Measurements from ENCODE around the gene FAF1. TPM values are rescaled to one million over a fixed set of nuclear protein-coding genes. Genes with fewer than 3 reads are reported as not detected.

FAF1 gene
- total RNA-seq, 2 experiments from 2014 or later = 43.5 to 44.0 TPM

- H3K4me1 Mint-ChIP-seq (ENCODE audit: low read depth) = peaks cover 4% of the 10 kb centered on the region
- H3K4me3 Mint-ChIP-seq = no peak overlapping the region
- no peaks in the 10 kb centered on the region for H3K27me3 Mint-ChIP-seq
- H3K9me3 ChIP-seq (ENCODE audit: control insufficient read depth in 1 of 2, insufficient read depth in 1 of 2, low read length in 2 of 2) = no peaks in the 10 kb centered on the region
- TF ChIP-seq, protein P1, sequence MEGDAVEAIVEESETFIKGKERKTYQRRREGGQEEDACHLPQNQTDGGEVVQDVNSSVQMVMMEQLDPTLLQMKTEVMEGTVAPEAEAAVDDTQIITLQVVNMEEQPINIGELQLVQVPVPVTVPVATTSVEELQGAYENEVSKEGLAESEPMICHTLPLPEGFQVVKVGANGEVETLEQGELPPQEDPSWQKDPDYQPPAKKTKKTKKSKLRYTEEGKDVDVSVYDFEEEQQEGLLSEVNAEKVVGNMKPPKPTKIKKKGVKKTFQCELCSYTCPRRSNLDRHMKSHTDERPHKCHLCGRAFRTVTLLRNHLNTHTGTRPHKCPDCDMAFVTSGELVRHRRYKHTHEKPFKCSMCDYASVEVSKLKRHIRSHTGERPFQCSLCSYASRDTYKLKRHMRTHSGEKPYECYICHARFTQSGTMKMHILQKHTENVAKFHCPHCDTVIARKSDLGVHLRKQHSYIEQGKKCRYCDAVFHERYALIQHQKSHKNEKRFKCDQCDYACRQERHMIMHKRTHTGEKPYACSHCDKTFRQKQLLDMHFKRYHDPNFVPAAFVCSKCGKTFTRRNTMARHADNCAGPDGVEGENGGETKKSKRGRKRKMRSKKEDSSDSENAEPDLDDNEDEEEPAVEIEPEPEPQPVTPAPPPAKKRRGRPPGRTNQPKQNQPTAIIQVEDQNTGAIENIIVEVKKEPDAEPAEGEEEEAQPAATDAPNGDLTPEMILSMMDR (IDR thresholded peaks at IDR 0.05) = no peak
- H3K36me3 Mint-ChIP-seq (ENCODE audit: low read depth) = peaks cover 5% of the 10 kb centered on the region
- H3K36me3 ChIP-seq (ENCODE audit: insufficient read depth, low read length) = no peaks in the 10 kb centered on the region
- intact Hi-C loops (cut with DNase I, micrococcal nuclease) = no loop called here
- ChIA-PET CTCF (no interaction called here), POLR2A (no interaction called here)
- no peaks in the 10 kb centered on the region for H3K9me3 Mint-ChIP-seq
- H3K4me3 ChIP-seq (ENCODE audit: low read length) = no peak overlapping the region
- H3K27me3 ChIP-seq (ENCODE audit: control insufficient read depth in 1 of 2, insufficient read depth in 2 of 2, low read length in 2 of 2) = no peaks in the 10 kb centered on the region
- H3K27ac Mint-ChIP-seq = no peak overlapping the region
- ATAC-seq (ENCODE audit: poor library complexity) (no peak), DNase-seq (no peak)
- H3K27ac ChIP-seq (ENCODE audit: low read depth in 1 of 2, low read length in 2 of 2) = no peak overlapping the region
- no peaks in the 10 kb centered on the region for H3K4me1 ChIP-seq (ENCODE audit: insufficient read depth, low read length)
Measured at GRCh38 chr1:50700214-50700613, 259.9 kb downstream of the FAF1 start.

GRCh38 chr1:50699795-50700194, 260.3 kb downstream of the FAF1 start:
- Histone ChIP-seq H3K4me3 (ENCODE audit: low read length) (no peak overlapping the region), H3K36me3 (ENCODE audit: insufficient read depth, low read length) (no peaks in the 10 kb centered on the region), H3K27me3 (ENCODE audit: control insufficient read depth in 1 of 2, insufficient read depth in 2 of 2, low read length in 2 of 2) (no peaks in the 10 kb centered on the region), H3K27ac (ENCODE audit: low read depth in 1 of 2, low read length in 2 of 2) (no peak overlapping the region), H3K4me1 (ENCODE audit: insufficient read depth, low read length) (no peaks in the 10 kb centered on the region), H3K9me3 (ENCODE audit: control insufficient read depth in 1 of 2, insufficient read depth in 1 of 2, low read length in 2 of 2) (no peaks in the 10 kb centered on the region)
- peaks cover 5% of the 10 kb centered on the region for H3K36me3 Mint-ChIP-seq (ENCODE audit: low read depth)
- ChIA-PET CTCF (no interaction called here), POLR2A (no interaction called here)
- peaks cover 4% of the 10 kb centered on the region for H3K4me1 Mint-ChIP-seq (ENCODE audit: low read depth)
- DNase-seq = no peak
- no peaks in the 10 kb centered on the region for H3K27me3 Mint-ChIP-seq
- intact Hi-C loops (cut with DNase I, micrococcal nuclease) = no loop called here
- H3K4me3 Mint-ChIP-seq = no peak overlapping the region
- no peak for ATAC-seq (ENCODE audit: poor library complexity)
- H3K9me3 Mint-ChIP-seq = no peaks in the 10 kb centered on the region
- H3K27ac Mint-ChIP-seq = no peak overlapping the region
- TF ChIP-seq, protein P1 (IDR thresholded peaks at IDR 0.05) = no peak

- H3K4me3 Mint-ChIP-seq = no peak overlapping the region
- H3K27ac Mint-ChIP-seq = no peak overlapping the region
- no peak for ATAC-seq (ENCODE audit: poor library complexity)
- TF ChIP-seq, protein P1 (IDR thresholded peaks at IDR 0.05) = no peak
- no peaks in the 10 kb centered on the region for H3K4me1 ChIP-seq (ENCODE audit: insufficient read depth, low read length)
- no peaks in the 10 kb centered on the region for H3K9me3 ChIP-seq (ENCODE audit: control insufficient read depth in 1 of 2, insufficient read depth in 1 of 2, low read length in 2 of 2)
- no peak overlapping the region for H3K4me3 ChIP-seq (ENCODE audit: low read length)
- ChIA-PET POLR2A (interaction anchor here (1.1 kb wide), 1 partner anchor 11 kb away, joined by 3 read pairs; no protein-coding TSS in a partner anchor), CTCF (no interaction called here)
- intact Hi-C loops (cut with DNase I, micrococcal nuclease) = no loop called here
- peaks cover 5% of the 10 kb centered on the region for H3K36me3 Mint-ChIP-seq (ENCODE audit: low read depth)
- no peak for DNase-seq
- H3K4me1 Mint-ChIP-seq (ENCODE audit: low read depth) = no peaks in the 10 kb centered on the region
- no peaks in the 10 kb centered on the region for H3K36me3 ChIP-seq (ENCODE audit: insufficient read depth, low read length)
- no peaks in the 10 kb centered on the region for H3K9me3 Mint-ChIP-seq
- H3K27me3 ChIP-seq (ENCODE audit: control insufficient read depth in 1 of 2, insufficient read depth in 2 of 2, low read length in 2 of 2) = no peaks in the 10 kb centered on the region
- H3K27ac ChIP-seq (ENCODE audit: low read depth in 1 of 2, low read length in 2 of 2) = no peak overlapping the region
- no peaks in the 10 kb centered on the region for H3K27me3 Mint-ChIP-seq
Measured at GRCh38 chr1:50697440-50698421, 262.3 kb downstream of the FAF1 start.
